Pancreas (tissue), 10 donors: ENCODE measurements around the gene REXO1. TPM values are rescaled to one million over a fixed set of nuclear protein-coding genes. Genes with fewer than 3 reads are reported as not detected.
"Not testable (repeated sequence)": the region's sequence is repeated elsewhere in the genome, so short reads cannot be mapped to it uniquely, and the experiment has no call there.

Experiments
- ATAC-seq, 4 donors: fragments of 200-7000 bp; cut with Tn5 transposase; one replicate each; pipeline versions ENCODE4 v1.8.0 to v1.9.1; 2020; ENCODE audit warnings: mild to moderate bottlenecking in 4 of 4, moderate library complexity in 4 of 4
- DNase-seq, 6 donors: peaks; one replicate each; pipeline ENCODE4 v3.0.0-alpha.2; 2020
- FAIRE-seq: peaks from 2 replicates; lab custom pipeline; 2012; peaks lifted over from hg19 to GRCh38; lab: Jason Lieb, UNC
- H3K27ac ChIP-seq, 4 donors: fragments of 200-600 bp; sonication (generic); 1 replicate in 3 of 4; 2 replicates in 1 of 4; pipeline versions ENCODE4 v1.5.0 to v1.8.0; 2020
- H3K27me3 ChIP-seq, 4 donors: fragments of 200-600 bp; one replicate each; pipeline ENCODE4 v1.8.0; 2021
- H3K36me3 ChIP-seq, 3 donors: fragments of 200-600 bp; sonication (generic) in 1 of 3; one replicate each; pipeline versions ENCODE4 v1.5.0 to v1.8.0; 2020 to 2021
- H3K4me1 ChIP-seq, 3 donors: fragments of 200-600 bp; one replicate each; pipeline ENCODE4 v1.8.0; 2021
- H3K4me3 ChIP-seq, 4 donors: fragments of 200-600 bp; sonication (generic) in 2 of 4; one replicate each; pipeline versions ENCODE4 v1.5.0 to v1.8.0; 2020 to 2021
- H3K9me3 ChIP-seq, 4 donors: fragments of 200-600 bp; one replicate each; pipeline ENCODE4 v1.8.0; 2021
- WGBS, 2 donors: extraction: QIAGEN DNeasy Blood & Tissue Kit; methylation state at CpG; one replicate each; pipeline ENCODE4 v1.1.7; 2013; 5-methylcytosine and 5-hydroxymethylcytosine counted together
- intact Hi-C, 3 donors: fragments of 100-400 bp; cut with DNase I; formaldehyde crosslinking; loops; one replicate each; pipeline versions ENCODE4 v1.11.1 to v1.14.2; 2022
- polyA plus RNA-seq, 2 donors: library from polyadenylated mRNA; stranded (reverse); fragments of 200-250 nt; gene quantifications; one replicate each; pipeline ENCODE4 v1.2.3, GENCODE V29; 2013
- total RNA-seq, 6 donors: library from RNA; stranded (reverse); fragmentation: NEBNext Ultra II Directional in 4 of 6; extraction: Animal tissue kit (Norgen Biotek cat#: 25700) in 4 of 6; gene quantifications; one replicate each; pipeline versions ENCODE4 v1.2.1 to v1.2.4, GENCODE V29; 2021 to 2023
- TF ChIP-seq, protein P1 (sequence below), 4 donors: fragments of 200-600 bp; sonication (generic) in 3 of 4; IDR thresholded peaks; one replicate each; pipeline versions ENCODE4 v1.5.0 to v1.8.0; 2021; ENCODE audit warnings: antibody characterized with exemption in 4 of 4
- donor health status: healthy with polysubstance abuse.
- donor health status: DM: no; HTN: no; CAD: no; lungs with moderate emphysema.
- donor health status: DM: no; HTN: no; CAD: no.
- donor health status: control.
- donor health status: control.
- donor health status: Bipolar disorder and iron deficiency.
- donor health status: DM: yes; HTN: yes; CAD: no.
- donor health status: DM: no; HTN: no; CAD: no.
- donor health status: DM: no; HTN: no; CAD: no.
- donor health status: DM: yes; HTN: yes; CAD: no.

The REXO1 gene
- total RNA-seq (10 to 100 TPM; 10.5 to 16.6 (median 15.1) TPM), polyA plus RNA-seq (10 to 100 TPM; 29.5 to 42.2 TPM)

- Histone ChIP-seq H3K27me3 (no peaks in the 10 kb centered on the region), H3K4me1 (peaks cover 17 to 23% (median 19%) of the 10 kb centered on the region in 3 donors), H3K9me3 (no peaks in the 10 kb centered on the region), H3K27ac (peak within 1 kb of the TSS; percentile 98 to 100 (median 100)), H3K36me3 (no peaks in the 10 kb centered on the region), H3K4me3 (peak within 1 kb of the TSS; percentile 93 to 100 (median 99))
- FAIRE-seq (no peak), ATAC-seq (peak; percentile 90 to 93 (median 90)), DNase-seq (peak; percentile 93 to 98 (median 97))
- TF ChIP-seq, protein P1, sequence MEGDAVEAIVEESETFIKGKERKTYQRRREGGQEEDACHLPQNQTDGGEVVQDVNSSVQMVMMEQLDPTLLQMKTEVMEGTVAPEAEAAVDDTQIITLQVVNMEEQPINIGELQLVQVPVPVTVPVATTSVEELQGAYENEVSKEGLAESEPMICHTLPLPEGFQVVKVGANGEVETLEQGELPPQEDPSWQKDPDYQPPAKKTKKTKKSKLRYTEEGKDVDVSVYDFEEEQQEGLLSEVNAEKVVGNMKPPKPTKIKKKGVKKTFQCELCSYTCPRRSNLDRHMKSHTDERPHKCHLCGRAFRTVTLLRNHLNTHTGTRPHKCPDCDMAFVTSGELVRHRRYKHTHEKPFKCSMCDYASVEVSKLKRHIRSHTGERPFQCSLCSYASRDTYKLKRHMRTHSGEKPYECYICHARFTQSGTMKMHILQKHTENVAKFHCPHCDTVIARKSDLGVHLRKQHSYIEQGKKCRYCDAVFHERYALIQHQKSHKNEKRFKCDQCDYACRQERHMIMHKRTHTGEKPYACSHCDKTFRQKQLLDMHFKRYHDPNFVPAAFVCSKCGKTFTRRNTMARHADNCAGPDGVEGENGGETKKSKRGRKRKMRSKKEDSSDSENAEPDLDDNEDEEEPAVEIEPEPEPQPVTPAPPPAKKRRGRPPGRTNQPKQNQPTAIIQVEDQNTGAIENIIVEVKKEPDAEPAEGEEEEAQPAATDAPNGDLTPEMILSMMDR (IDR thresholded peaks at IDR 0.05) = peak; percentile 92 to 97 (median 96)
- intact Hi-C loops = no loop called here
- 2% methylated on average over 59 to 60 of the region's 60 CpGs for WGBS, 2 donors
These were observed at the start of gene REXO1 for GRCh38 chr19:1848399-1849131. TSS of gene REXO1 (minus strand) at chr19:1848483. CDS start at chr19:1848358, 125 bp downstream.

DNA sequence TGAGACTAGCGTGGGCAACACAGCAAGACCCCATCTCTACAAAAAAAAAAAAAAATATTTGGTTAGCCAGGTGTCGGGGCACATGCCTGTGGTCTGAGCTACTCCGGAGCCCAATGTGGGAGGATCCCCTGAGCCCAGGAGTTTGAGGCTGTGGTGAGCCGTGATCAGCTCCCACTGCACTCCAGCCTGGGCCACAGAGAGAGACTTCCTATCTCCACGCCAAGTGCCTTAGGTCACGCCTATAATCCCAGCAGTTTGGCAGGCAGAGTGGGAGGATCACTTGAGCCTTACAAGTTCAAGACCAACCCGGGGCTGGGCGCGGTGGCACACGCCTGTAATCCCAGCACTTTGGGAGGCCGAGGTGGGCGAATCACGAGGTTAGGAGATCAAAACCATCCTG is 48.2 kb upstream of the REXO1 start:
- intact Hi-C loops = loop anchor here in 1 of 3 donors (10.0 kb wide), 1 partner anchor 178 kb away; no protein-coding TSS in a partner anchor
- Histone ChIP-seq H3K9me3 (no peaks in the 10 kb centered on the region), H3K27ac (peak overlapping the region in 1 of 4 donors; percentile 78), H3K36me3 (no peaks in the 10 kb centered on the region), H3K4me1 (no peaks in the 10 kb centered on the region), H3K27me3 (no peaks in the 10 kb centered on the region), H3K4me3 (no peak overlapping the region)
- no peak for DNase-seq
- no peak for ATAC-seq
- WGBS, 2 donors = 81 to 87% methylated on average over 13 of the region's 13 CpGs
- FAIRE-seq = no peak
- TF ChIP-seq, protein P1 (IDR thresholded peaks at IDR 0.05) = no peak

- FAIRE-seq = no peak
These were observed 45.5 kb upstream of the REXO1 start for GRCh38 chr19:1893791-1894190.

GRCh38 chr19:1889907-1890306 is 41.6 kb upstream of the REXO1 start:
- no peak overlapping the region for H3K27ac ChIP-seq
- no peaks in the 10 kb centered on the region for H3K4me1 ChIP-seq
- DNase-seq (no peak), FAIRE-seq (no peak), ATAC-seq (no peak)
- TF ChIP-seq, protein P1 (IDR thresholded peaks at IDR 0.05) = no peak
- WGBS, 2 donors = 86 to 94% methylated on average over 1 of the region's 1 CpG
- H3K27me3 ChIP-seq = no peaks in the 10 kb centered on the region
- no peaks in the 10 kb centered on the region for H3K36me3 ChIP-seq
- intact Hi-C loops = loop anchor here in 1 of 3 donors (10.0 kb wide), 1 partner anchor 185 kb away; no protein-coding TSS in a partner anchor
- no peak overlapping the region for H3K4me3 ChIP-seq
- H3K9me3 ChIP-seq = no peaks in the 10 kb centered on the region

More at GRCh38 chr19:1893791-1894190, 45.5 kb upstream of the REXO1 start:
- H3K4me3 ChIP-seq = no peak overlapping the region
- WGBS, 2 donors = 82 to 90% methylated on average over 17 of the region's 17 CpGs
- no peaks in the 10 kb centered on the region for H3K27me3 ChIP-seq
- no peaks in the 10 kb centered on the region for H3K9me3 ChIP-seq
- intact Hi-C loops = loop anchor here in 1 of 3 donors (10.0 kb wide), 1 partner anchor 181 kb away; no protein-coding TSS in a partner anchor
- TF ChIP-seq, protein P1 (IDR thresholded peaks at IDR 0.05) = no peak
- H3K36me3 ChIP-seq = no peaks in the 10 kb centered on the region
- H3K4me1 ChIP-seq = no peaks in the 10 kb centered on the region
- no peak overlapping the region for H3K27ac ChIP-seq
- ATAC-seq = no peak
- DNase-seq = no peak

GRCh38 chr19:1888385-1888784 is 40.1 kb upstream of the REXO1 start:
- FAIRE-seq = no peak
- 53 to 72% methylated on average over 5 of the region's 5 CpGs for WGBS, 2 donors

GRCh38 chr19:1886360-1886759 is 38.1 kb upstream of the REXO1 start:
- DNase-seq, ATAC-seq, H3K27ac ChIP-seq, H3K27me3 ChIP-seq, intact Hi-C loops, FAIRE-seq, H3K9me3 ChIP-seq, H3K4me3 ChIP-seq, H3K36me3 ChIP-seq: not testable (repeated sequence)
- 88 to 92% methylated on average over 15 of the region's 15 CpGs for WGBS, 2 donors
- peaks cover 0 to 13% (median 10%) of the 10 kb centered on the region in 3 donors for H3K4me1 ChIP-seq

More at GRCh38 chr19:1888385-1888784, 40.1 kb upstream of the REXO1 start:
- no peak overlapping the region for H3K4me3 ChIP-seq
- H3K27ac ChIP-seq = no peak overlapping the region
- TF ChIP-seq, protein P1 (IDR thresholded peaks at IDR 0.05) = no peak
- ATAC-seq (no peak), DNase-seq (no peak)
- H3K4me1 ChIP-seq = peaks cover 0 to 5% (median 3%) of the 10 kb centered on the region in 3 donors
- H3K9me3 ChIP-seq = no peaks in the 10 kb centered on the region
- intact Hi-C loops = no loop called here
- H3K27me3 ChIP-seq = no peaks in the 10 kb centered on the region
- no peaks in the 10 kb centered on the region for H3K36me3 ChIP-seq
